DMS114 treated with DMSO at 0.1 percent for 48 hours (cell line): ENCODE measurements around the gene CLNK.
"Not testable (repeated sequence)": the region's sequence is repeated elsewhere in the genome, so short reads cannot be mapped to it uniquely, and the experiment has no call there.

Experiments
- DNase-seq: peaks from one replicate; lab custom pipeline; 2025; ENCODE audit not compliant: unreplicated experiment; lab: John Stamatoyannopoulos, UW

Gene CLNK

DNA sequence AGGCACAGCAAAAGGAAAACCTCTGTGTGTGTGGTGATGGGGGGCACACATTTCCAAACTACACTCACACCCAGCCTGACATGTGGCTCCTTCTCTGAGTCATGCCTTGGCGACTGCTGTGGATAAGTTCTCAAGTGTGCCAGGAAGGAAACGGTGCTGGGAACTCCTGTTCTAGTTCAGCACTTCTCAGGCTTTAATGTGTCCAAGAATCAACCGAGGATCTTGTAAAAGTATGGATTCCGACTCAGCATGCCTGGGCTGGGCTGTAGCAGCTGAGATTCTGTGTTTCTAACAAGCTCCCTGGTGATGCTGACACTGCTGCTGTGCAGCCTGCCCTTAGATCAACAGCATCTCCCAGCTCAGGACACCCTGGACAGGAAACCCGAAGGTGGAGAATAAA, 20.2 kb downstream of the CLNK start:
- no peak for DNase-seq

DNA sequence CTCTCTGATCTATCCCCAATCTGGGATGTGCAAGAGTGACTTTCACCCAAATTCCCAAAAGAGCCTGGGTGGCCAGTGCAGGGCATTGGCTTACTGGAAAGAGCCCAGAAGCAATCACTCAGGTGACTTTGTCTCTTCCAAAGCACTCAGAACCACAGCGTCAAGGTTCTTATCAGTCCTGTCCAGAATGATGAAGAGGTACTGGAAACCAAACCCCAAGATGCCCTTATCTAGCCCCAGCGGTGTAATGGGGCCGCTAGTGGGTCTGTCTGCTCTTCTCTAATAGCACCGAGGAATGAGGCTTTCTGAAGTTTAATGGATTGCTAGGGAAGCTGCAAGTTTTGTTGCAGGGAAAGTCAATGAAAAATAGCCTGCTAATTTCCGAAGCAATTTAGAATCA, 21.6 kb downstream of the CLNK start:
- DNase-seq = no peak

DNA sequence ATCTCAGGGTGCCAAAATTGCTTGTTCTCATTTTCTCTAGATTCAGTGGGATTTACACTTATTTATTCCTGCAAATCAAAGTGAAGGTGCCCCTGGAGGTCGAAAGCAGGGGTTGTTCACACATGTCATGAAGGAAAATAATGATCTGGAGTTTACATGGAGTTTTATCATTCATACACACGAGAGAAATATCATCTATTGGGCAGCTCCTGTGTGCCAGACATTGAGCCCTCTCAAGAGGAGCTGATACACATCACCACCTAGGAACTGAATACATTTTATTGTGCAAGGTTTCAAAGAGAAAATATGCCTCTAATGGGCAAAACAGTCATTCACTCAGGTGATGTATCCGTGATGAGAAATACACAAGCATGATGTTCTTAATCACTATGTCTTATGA, 23.5 kb downstream of the CLNK start:
- DNase-seq = no peak

DNA sequence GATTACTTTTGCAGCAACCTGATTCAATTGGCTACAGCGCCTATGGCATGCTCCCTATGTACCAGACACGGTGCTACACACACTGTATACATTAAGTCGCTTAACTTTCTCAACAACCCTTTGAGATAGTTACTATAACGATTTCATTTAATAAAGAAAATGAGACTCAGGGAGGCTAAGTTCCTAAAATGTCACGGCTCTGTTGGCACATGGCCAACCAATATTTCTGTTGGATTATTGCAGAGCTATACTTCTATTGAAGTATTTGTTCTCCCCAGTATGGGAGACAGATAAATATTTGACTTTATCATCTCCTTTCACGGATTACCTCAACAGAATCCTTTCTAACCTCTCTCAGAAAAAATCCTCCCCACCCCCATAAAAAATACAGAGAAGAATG, 25.3 kb downstream of the CLNK start:
- DNase-seq = no peak

DNA sequence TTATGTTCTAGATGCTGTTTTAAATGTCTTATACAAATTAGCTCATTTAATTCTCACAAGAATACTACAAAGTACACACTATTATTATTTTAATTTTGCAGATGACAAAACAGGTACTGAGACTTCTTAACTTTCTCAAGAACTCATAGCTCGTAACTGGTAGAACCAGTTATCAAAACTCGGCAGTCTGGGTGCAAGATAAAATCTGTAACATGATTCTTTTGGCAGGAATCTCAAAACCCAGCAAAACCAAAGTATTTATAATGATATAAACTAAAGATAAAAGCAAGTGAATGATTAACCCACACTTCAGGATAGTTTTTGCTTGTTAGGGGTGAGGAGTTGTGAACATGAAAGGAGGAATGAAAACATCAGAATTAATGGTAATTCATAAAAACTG, 27.6 kb downstream of the CLNK start:
- DNase-seq = no peak

DNA sequence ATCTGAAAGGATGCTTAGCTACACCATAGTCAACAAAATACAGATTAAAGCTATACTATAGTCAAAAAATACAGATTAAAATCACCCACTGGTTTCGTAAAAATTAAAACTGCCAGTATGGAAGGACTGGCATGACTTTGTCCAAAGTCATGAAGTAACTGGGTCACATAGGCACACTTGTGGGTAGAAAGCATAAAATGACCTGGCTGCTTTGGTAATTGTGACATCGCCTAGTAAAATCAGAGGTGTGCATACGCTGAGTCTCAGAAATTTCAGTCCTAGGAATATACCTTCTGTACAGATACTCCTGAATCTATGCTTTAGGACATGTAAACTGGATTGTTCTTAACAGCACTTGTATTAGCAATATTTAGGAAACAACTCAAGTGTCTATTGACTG, 28.1 kb downstream of the CLNK start:
- DNase-seq = no peak

DNA sequence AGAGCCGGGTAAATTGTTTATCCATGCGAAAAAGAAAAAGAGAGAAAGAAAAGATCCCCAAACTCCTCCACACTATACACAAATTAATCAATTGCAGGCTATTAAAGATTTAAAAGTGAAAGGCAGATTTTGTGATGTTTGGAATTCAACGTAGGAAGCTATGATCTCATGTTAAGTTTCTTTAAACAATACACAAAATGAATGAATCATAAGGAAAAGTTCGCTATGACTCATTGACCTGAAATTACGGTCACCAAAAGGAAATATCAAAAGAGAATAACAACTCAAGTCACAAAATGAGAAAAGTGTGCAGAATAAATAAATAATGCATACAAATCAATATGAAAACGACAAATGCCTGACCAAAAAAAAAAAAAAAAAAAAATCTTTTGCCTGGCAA, 28.6 kb downstream of the CLNK start:
- DNase-seq = no peak

DNA sequence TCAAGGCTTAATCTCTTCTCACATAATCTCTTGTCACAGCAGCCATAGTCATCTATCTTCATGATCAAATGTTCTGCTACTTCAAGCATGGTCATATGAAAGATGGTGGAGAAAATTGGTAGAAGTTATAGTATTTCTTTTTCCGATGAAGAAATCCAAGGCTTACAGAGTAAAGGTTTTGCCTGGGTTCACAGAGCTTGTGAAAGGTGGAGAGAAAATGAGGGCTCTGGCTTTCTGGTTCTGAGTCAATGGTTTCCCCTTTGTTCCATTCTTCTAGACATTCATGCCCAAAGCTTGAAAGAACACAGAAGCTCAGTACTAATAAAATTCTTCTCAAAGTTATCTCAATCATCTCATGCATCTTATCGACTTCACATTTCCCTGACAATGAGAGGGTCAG, 36.1 kb downstream of the CLNK start:
- DNase-seq = no peak

DNA sequence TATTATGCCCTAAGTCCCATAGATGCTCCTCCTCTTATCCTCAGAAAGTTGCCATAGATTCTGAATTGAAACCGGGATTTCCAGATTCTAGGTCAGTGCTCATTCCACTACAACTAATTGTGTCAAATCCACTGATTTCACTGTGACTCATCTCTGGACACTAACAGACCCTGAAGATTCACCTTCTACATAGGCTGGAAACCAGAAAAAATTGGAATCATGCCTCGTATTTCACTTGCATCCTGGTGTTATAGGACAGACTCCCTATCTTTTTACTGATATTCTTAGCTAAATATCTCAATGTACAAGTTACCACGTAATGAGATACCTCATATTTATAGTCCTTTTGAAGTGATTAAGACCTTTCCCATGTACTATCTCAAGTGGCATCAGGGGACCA, 36.7 kb downstream of the CLNK start:
- DNase-seq = no peak

DNA sequence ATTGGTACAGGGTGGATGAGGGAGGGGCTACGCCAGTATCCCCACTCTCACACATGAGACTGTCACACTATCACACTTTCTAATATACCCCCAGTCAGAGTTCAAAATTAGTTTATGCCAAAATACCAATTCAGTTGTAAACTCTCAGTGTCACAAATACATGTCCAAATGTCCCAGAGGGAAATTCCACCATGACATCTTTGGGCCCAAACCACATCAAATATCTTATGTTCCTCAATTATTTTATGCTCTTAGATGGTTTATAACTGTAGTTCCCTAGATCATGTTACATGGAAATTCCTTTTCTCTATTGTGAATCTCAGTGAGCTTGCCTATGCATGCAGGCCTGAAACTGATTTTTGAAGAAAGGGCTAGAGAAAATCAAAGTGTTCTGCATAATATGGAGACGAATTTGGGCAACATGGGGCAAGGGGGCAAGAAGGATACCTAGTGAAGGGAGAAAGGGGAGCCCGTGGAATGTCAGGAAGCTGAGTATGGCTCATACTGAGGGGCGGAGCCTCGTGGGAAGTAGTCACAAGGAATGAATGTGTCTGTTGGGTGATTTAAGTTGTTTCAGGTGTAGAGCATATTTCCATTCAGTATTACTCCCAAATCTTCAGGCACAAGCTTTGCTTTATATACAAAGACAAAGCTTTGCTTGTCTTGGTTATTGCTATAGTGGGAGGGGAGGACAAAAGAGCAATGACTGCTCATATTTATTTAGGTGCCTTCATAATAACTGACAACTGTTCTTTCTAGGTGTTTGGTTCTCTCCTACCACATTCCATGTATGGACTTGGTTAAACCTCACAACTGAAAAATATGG, 40.8 kb downstream of the CLNK start:
- no peak for DNase-seq

DNA sequence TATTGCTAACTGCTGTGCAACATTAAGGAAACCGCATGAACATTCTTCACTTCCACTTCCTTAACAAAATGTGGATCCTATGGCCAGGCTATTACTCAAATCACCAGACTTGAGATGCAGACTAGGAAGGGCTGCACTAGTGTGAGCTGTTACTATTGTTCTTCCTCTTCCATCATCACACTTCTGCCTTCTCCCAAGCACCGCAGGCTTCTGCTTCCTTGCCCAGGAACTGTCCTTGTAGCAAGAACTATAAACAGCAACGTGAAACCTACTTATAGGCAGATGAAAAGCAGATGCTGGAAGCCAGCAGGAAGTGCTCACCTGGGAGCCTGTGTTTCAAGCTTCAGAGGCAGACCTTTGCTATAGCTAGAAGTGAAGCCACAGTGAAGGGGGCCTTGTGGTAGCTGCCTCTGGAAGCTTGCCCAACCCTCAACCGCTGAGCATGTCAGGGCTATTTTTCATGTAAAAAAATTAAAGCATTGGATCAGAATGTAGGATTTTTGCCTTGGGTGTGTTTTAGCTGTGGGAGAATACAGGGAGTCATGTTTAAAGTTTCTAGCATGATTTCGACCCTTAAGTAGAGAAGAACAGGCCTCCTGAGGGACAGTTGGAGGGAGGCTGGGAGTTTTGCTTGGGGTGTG, 43.9 kb downstream of the CLNK start:
- DNase-seq = no peak

DNA sequence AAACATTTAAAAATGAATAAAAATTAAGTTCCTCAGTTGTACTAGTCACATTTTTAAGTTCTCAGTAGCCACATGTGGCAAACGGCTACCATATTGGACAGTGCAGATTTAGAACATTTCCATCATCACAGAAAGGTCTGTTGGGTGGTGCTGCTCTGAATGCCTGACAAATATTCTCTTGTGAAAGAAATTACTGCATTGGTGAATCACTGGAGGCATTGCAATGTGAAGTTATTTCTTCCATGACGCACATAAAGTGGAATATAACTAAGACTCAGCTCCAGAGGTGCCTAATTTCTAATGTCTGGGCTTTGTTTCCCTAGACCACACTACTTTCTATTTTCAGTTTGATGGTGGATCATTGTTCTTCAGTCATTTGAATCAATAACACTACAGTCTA, 44.9 kb downstream of the CLNK start:
- no peak for DNase-seq

DNA sequence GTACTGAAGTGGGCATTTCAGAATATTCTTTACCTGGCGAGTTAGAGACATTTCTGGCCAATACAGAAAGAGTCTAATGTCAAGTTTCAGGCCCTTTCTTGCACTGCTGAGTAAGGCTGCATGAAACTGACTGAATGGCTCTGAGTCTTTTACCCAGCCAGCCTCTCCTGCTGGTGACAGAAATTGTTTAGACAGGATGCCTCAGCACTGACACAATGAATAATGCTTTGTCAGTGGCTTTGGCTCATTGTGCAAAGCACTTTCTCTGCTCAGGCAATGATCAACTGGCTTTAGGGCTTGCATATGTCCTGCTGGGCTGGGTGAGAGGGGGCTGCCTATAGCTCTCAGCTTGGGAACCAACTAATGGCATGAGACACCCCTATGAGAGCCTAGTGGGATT, 45.5 kb downstream of the CLNK start:
- DNase-seq = no peak

DNA sequence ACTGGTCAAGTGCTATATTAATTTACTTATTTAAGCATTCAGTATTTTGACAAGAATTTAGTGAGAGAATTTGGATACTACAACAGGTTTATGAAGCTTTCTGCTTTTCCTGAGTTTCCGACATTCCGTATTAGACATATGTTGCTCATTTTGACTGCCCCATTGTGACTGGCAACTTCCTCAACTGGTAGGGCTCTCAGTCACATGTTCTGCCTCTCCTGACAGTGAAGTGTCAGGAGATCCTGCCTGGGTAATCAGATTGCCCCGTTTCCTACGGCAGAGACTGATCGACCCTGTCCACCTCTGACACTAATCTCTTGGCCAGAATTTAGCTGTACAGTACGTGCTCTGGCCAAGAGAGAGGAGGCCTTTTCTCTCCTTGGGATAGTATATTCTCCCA, 49.5 kb downstream of the CLNK start:
- DNase-seq = no peak

DNA sequence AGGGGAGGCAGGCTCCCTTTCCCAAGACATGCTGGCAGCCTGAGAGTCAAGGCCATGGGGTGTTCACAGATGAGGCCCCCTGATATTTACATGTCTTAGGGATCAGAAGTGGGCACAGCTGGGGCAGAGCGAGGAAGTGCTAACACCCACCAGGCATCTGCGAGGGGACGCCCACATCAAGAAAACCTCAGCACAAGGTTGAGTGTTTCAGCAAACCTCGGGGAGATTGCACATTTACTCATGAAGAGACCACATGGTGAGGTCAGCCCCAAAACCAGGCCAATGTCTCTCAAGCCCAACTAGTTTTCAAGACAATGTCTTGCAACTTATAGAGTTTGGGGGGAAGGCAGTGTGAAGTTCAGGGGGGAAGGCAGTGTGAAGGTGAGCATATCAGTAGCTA, 55.2 kb downstream of the CLNK start:
- no peak for DNase-seq

DNA sequence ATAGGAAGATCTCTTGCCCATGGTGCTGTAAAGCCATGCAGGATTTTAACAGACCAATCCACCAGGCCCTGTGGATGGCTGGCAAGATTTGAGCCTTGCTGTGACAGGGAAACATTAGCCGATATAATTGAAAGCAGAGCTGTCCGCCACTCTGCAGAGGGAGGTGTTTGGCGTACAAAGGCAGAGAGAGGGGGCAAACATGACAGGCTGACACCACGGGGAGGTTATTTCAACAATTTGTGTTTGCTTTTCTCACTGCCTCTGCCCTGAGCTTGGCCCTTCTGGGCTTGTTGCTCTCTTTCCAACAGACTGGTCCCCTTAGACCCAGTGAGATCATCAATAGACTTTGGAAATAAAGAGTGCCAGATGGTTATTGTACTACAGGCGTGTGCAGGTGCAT, 59.4 kb downstream of the CLNK start:
- no peak for DNase-seq

DNA sequence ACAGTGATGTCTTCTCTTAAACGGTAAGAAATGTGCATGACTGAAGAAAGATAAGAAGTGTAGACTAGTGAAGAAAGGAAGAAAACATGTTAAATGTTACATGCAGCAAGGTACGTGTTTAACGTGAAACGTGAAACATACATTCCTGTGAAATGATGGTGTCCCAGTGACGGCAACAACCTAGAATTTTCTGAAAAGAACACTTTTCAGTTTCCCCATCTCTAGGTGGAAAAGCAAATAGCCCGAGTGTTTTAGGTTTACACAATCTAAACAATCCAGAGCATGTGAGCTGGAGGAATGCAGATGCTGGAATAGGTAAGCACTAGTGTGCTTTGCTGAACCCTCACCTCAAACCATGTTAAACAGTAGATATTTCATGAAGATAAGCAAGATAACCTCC, 60.7 kb downstream of the CLNK start:
- DNase-seq = no peak

DNA sequence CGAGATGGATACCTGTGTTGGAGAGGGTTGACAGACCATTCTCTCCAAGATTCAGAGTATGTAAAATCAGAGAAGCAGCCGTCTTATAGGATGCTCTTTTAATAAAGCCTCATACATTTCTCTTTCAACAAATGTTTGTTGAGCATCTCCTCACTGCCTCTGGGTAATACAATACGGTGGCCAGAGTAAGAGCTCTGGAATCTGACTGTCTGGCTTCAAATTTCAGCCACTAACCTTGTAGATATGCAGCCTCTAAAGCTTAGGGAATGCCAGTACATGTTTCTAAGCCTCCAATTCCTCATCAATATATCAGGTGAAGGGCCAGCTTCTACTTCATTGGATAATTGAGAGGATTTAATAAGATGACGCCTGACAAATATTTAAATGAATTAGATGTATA, 61.3 kb downstream of the CLNK start:
- DNase-seq = no peak

DNA sequence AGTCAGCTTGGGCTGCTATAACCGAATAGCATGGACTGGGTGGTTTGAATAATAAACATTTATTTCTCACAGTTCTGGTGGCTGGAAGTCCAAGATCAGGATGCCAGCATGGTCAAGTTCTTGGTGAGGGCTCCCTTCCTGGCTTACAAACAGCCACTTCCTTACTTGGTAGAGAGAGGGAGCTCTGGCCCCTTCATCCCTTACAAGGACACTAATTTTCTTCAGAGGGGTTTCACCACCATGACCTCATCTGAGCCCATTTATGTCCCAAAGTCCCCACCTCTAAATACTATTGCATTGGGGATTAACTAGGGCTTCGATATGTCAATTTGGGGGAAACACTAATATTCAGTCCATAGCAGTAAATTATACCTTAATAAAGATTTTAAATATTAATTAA, 61.8 kb downstream of the CLNK start:
- DNase-seq = no peak

DNA sequence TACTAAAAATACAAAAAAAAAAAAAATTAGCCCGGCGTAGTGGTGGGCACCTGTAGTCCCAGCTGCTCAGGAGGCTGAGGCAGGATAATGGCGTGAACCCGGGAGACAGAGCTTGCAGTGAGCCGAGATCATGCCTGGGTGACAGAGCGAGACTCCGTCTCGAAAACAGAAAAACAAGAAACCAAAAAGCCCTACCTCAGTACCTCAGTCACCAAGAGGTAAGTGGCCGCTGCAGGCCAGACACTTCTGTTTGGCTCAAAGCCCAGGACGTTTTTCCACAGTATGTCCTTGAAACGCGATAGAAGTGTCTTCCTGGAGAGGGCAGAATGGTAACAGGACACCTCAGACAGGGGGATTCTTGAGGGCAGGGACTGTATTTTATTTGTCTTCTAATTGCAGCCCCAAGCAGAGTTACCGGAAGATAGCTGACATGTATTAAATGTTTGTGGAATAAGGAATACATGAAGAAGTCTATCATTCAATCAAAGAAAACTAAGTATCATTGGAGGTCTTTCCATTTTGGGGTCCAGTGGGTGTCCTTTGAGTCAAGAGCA, 63.6 kb downstream of the CLNK start:
- DNase-seq = no peak

DNA sequence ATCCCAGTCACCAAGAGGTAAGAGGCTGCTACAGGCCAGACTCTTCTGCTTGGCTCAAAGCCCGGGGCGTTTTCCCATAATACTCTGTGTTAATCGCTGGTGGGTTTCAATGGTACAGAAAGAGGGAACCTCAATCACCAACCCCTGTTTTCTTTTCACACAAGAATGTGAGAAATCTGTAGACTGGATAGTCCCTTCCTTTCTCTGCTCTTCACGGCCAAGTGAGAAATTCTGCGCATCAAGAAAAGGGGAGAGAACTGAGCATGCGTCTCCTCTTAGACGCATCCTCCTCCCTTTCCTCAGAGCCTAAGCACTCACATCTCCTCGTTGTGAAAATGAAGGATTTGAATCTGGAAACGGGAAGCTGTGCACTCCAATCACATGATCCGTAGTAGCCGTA, 64.7 kb downstream of the CLNK start:
- no peak for DNase-seq

DNA sequence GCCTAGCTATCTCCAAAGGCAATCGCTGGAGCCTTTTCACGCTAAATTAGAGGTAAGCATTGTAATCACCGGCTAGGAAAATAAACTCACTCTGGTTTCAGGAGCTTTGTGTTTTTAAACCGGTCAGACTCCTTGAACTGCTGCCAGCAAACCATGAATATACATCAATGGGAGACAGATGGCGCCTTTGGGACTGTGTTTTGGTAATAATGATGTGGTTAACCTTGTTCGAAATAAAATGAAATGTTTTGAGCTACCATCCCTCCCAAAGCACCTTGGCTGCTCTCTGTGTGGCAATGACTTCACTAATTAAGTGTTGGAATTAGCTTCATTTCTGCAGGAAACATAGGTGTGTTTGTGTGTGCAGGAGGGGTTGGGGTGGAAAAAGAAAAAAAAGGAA, 65.3 kb downstream of the CLNK start:
- DNase-seq = no peak

DNA sequence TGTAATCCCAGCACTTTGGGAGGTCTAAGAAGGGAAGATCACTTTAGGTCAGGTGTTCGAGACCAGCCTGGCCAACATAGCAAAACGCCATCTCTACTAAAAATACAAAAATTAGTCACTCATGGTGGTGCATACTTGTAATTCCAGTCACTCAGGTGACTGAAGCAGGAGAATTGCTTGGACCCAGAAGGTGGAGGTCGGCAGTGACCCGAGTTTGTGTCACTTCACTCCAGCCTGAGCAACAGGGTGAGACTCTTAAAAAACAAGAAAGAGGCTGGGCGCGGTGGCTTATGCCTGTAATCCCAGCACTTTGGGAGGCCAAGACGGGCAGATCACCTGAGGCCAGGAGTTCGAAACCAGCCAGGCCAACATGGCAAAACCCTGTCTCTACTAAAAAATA, 69.6 kb downstream of the CLNK start:
- DNase-seq = not testable (repeated sequence)
